Mucosa of rectum (tissue), 2 donors: ENCODE measurements around the gene SLC9A8.

Source experiments
- H3K27ac ChIP-seq, 2 donors: one replicate each; pipeline ENCODE4 v1.7.0; 2013; ENCODE audit warnings: inconsistent platforms in 2 of 2, low read depth in 2 of 2, low read length in 2 of 2
- H3K27me3 ChIP-seq, 2 donors: one replicate each; pipeline ENCODE4 v1.7.0; 2013; ENCODE audit warnings: low read length in 2 of 2; ENCODE audit not compliant: control insufficient read depth in 2 of 2, insufficient read depth in 2 of 2
- H3K36me3 ChIP-seq, 2 donors: one replicate each; pipeline ENCODE4 v1.7.0; 2013; ENCODE audit warnings: low read length in 2 of 2; ENCODE audit not compliant: control insufficient read depth in 2 of 2, insufficient read depth in 2 of 2
- H3K4me1 ChIP-seq, 2 donors: one replicate each; pipeline ENCODE4 v1.7.0; 2013; ENCODE audit warnings: low read length in 2 of 2, mild to moderate bottlenecking in 1 of 2; ENCODE audit not compliant: control insufficient read depth in 2 of 2, insufficient read depth in 2 of 2
- H3K4me3 ChIP-seq, 2 donors: one replicate each; pipeline ENCODE4 v1.7.0; 2013; ENCODE audit warnings: low read length in 2 of 2
- H3K9ac ChIP-seq, 2 donors: one replicate each; pipeline ENCODE4 v1.7.0; 2013; ENCODE audit warnings: low read length in 2 of 2, low read depth in 1 of 2, mild to moderate bottlenecking in 1 of 2
- H3K9me3 ChIP-seq, 2 donors: one replicate each; pipeline ENCODE4 v1.7.0; 2013; ENCODE audit warnings: low read length in 2 of 2; ENCODE audit not compliant: control insufficient read depth in 2 of 2
- donor health status: healthy.
- donor health status: Normal muscosa, but diverticular disease.

SLC9A8 gene

DNA sequence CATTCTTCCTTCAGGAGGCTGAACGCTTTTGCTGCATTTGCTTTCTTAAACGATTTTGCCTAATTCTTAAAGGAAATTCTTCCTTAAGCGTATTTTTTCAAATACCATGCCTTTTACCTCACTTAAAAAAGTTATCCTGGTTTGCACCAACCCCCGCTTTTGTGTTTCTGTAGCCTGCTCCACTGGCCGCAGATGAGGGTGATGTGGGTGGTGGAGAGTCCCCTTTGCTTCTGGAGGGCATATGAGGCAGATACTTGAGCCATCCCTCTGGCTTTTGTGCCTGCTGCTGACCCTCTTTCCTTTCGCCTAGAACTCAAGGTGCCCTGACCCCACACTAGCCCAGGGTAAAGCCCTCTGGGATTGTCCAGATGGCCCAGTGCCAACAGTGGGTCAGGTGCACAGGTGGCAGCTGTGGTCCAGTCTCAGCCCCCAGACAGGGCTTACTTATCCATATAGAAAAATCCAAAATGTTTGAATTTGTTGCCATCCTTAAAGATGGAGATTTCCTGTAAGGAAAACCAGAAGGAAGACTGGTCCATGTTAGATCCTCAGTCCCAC lies 58.8 kb downstream of the SLC9A8 start:
- Histone ChIP-seq H3K27ac (no peak overlapping the region), H3K36me3 (peaks cover 14 to 21% of the 10 kb centered on the region in 2 donors), H3K9ac (no peak overlapping the region), H3K4me1 (no peaks in the 10 kb centered on the region), H3K27me3 (no peaks in the 10 kb centered on the region), H3K4me3 (no peak overlapping the region), H3K9me3 (no peaks in the 10 kb centered on the region)

DNA sequence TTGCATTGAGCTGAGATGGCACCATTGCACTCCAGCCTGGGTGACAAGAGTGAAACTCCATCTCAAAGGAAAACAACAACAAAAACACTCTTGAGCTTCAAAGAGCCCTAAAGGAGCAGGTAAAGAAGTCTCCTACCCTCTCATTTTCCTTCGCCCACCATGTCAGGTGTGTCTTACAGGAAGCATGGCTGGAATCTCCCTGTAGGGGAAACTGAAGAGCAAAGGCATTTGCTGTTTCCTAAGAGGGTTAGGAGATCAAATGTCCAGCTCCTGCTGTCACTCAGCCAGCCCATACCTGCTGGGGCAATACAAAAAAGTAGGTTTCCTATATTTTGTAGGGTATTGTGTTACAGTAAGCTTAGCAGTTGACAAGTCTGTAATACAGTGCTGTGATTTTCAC lies 59.4 kb downstream of the SLC9A8 start:
- no peak overlapping the region for H3K4me3 ChIP-seq
- no peaks in the 10 kb centered on the region for H3K4me1 ChIP-seq
- H3K36me3 ChIP-seq, result peaks cover 14 to 21% of the 10 kb centered on the region in 2 donors
- H3K27me3 ChIP-seq, result no peaks in the 10 kb centered on the region
- no peak overlapping the region for H3K9ac ChIP-seq
- no peak overlapping the region for H3K27ac ChIP-seq
- H3K9me3 ChIP-seq, result no peaks in the 10 kb centered on the region

DNA sequence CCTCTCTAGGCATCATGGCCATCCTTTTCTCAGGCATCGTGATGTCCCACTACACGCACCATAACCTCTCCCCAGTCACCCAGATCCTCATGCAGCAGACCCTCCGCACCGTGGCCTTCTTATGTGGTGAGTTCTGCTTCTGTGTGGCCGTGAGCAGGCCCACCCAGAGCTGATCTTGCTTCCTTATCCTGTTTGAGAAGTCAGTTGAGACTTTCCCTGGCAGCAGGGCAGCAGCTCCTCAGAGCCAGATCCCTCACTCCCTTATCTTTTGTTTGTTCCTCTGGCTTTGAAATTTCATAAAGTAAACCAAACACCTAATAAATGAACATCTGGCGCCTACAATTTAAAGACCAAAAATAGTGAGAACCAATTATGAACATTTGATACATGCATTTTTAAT lies 62.1 kb downstream of the SLC9A8 start:
- Histone ChIP-seq H3K36me3 (peaks cover 9 to 16% of the 10 kb centered on the region in 2 donors), H3K9ac (no peak overlapping the region), H3K9me3 (no peaks in the 10 kb centered on the region), H3K4me1 (no peaks in the 10 kb centered on the region), H3K4me3 (no peak overlapping the region), H3K27me3 (no peaks in the 10 kb centered on the region), H3K27ac (peak overlapping the region in 1 of 2 donors; percentile 7)

DNA sequence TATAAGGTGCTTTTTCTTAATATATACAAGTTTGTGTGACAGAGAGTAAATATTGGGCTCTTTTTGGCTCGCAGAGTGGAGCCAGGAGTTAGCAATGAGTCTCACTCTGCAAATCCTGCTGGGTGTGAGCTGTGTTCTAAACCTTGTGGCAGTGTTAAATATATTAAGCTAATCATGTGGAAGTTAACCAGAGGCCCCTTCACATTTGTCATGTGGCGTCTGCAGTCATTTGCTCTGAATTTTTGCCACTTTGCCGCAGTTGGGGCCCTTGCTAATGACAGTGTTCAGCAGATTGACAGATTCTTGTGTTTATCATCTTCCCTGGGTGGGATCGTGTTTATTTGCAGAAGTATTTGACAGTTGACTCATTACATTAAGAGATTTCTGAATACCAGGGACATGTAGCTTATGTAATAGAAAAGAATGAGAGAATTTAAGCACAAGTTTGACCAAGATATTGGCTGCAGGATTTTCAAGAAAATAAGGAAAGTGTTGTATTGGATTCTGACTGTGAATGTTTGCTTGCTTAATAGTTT lies 64.8 kb downstream of the SLC9A8 start:
- no peaks in the 10 kb centered on the region for H3K27me3 ChIP-seq
- no peak overlapping the region for H3K27ac ChIP-seq
- peaks cover 21 to 24% of the 10 kb centered on the region in 2 donors for H3K36me3 ChIP-seq
- H3K9me3 ChIP-seq, result no peaks in the 10 kb centered on the region
- no peaks in the 10 kb centered on the region for H3K4me1 ChIP-seq
- no peak overlapping the region for H3K9ac ChIP-seq
- H3K4me3 ChIP-seq, result no peak overlapping the region

DNA sequence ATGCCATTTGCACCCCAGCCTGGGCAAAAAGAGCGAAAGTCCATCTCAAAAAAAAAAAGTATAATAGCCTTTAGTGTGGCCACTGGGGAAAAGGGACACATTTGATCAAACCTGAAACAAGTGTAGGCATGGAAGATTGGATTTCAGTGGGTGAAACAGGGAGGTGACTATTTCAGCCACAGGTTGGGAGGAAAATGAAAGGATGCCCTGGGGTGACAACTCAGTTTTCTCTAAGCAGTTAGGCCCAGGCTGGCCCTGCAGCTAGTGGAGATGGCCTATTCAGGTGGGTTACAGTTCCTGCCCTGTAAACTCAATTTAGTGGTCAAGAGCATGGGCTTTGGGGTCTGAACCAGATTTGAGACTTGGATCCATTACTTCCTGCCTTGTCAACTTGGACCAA lies 66.3 kb downstream of the SLC9A8 start:
- Histone ChIP-seq H3K27me3 (no peaks in the 10 kb centered on the region), H3K9ac (no peak overlapping the region), H3K9me3 (no peaks in the 10 kb centered on the region), H3K4me3 (no peak overlapping the region), H3K4me1 (no peaks in the 10 kb centered on the region), H3K27ac (no peak overlapping the region), H3K36me3 (peaks cover 31 to 33% of the 10 kb centered on the region in 2 donors)

DNA sequence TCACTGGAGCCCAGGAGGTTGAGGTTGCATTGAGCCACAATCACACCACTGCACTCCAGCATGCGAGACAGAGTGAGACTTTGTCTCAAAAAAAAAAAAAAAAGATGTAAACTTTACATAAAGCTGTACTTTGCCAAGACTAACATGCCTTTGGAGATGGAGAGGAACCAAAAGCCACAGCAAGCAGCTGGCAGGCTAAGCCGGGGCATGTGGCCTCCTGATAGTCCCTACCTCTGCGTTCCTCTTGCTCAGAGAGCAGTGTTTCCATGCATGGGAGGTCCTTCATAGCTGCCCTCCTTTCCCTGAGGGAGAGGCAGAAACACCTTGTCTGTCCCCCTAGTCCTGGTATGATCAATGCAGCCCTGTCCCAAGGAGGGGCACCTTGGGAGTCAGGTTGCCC lies 67.5 kb downstream of the SLC9A8 start:
- H3K27me3 ChIP-seq, result no peaks in the 10 kb centered on the region
- H3K9ac ChIP-seq, result no peak overlapping the region
- H3K4me3 ChIP-seq, result no peak overlapping the region
- H3K36me3 ChIP-seq, result peaks cover 40 to 41% of the 10 kb centered on the region in 2 donors
- no peak overlapping the region for H3K27ac ChIP-seq
- no peaks in the 10 kb centered on the region for H3K9me3 ChIP-seq
- H3K4me1 ChIP-seq, result no peaks in the 10 kb centered on the region

GRCh38 chr20:49880724-49881445 lies 68.3 kb downstream of the SLC9A8 start:
- Histone ChIP-seq H3K9ac (no peak overlapping the region), H3K27me3 (no peaks in the 10 kb centered on the region), H3K4me3 (no peak overlapping the region), H3K36me3 (peaks cover 40 to 44% of the 10 kb centered on the region in 2 donors), H3K27ac (no peak overlapping the region), H3K4me1 (no peaks in the 10 kb centered on the region), H3K9me3 (no peaks in the 10 kb centered on the region)

- Histone ChIP-seq H3K9me3 (no peaks in the 10 kb centered on the region), H3K4me3 (no peak overlapping the region), H3K4me1 (no peaks in the 10 kb centered on the region), H3K36me3 (peaks cover 36 to 47% of the 10 kb centered on the region in 2 donors), H3K27me3 (no peaks in the 10 kb centered on the region), H3K27ac (no peak overlapping the region), H3K9ac (no peak overlapping the region)
Observed at GRCh38 chr20:49882171-49882970, 69.7 kb downstream of the SLC9A8 start.

GRCh38 chr20:49883246-49883802 lies 70.7 kb downstream of the SLC9A8 start:
- Histone ChIP-seq H3K36me3 (peaks cover 36 to 50% of the 10 kb centered on the region in 2 donors), H3K4me1 (no peaks in the 10 kb centered on the region), H3K9me3 (no peaks in the 10 kb centered on the region), H3K27ac (no peak overlapping the region), H3K27me3 (no peaks in the 10 kb centered on the region), H3K9ac (no peak overlapping the region), H3K4me3 (no peak overlapping the region)
